H1 (cell line): ENCODE measurements around the gene CST7.

Experiments
- CHD2 ChIP-seq: IDR thresholded peaks from 2 replicates; pipeline ENCODE4 v1.6.1; 2012; ENCODE audit warnings: low read length, improper control_type of control experiment
- EZH2 ChIP-seq: fragments of 200-600 bp; sonication (generic); IDR thresholded peaks from 2 replicates; pipeline ENCODE4 v1.7.1; 2012; ENCODE audit warnings: low read depth, mild to moderate bottlenecking, moderate library complexity, low read length, inconsistent platforms; ENCODE audit not compliant: severe bottlenecking
- POLR2A ChIP-seq, 2 experiments: IDR thresholded peaks; 1 replicate in 1 of 2; 2 replicates in 1 of 2; pipeline ENCODE4 v1.6.1; 2011; ENCODE audit warnings: low read depth in 2 of 2, low read length in 2 of 2, mild to moderate bottlenecking in 2 of 2; ENCODE audit errors: control extremely low read depth in 1 of 2
- SRF ChIP-seq: IDR thresholded peaks from 2 replicates; pipeline ENCODE4 v1.6.1; 2011; ENCODE audit warnings: mild to moderate bottlenecking, low read depth, low read length, moderate library complexity
- TF ChIP-seq, protein P1 (sequence below), 3 experiments: IDR thresholded peaks; 1 replicate in 2 of 3; 2 replicates in 1 of 3; pipeline versions ENCODE4 v1.5.1 to v1.6.1; 2011; ENCODE audit warnings: low read length in 3 of 3, mild to moderate bottlenecking in 3 of 3, inconsistent platforms in 2 of 3, low read depth in 1 of 3, moderate library complexity in 1 of 3; ENCODE audit not compliant: insufficient read depth in 1 of 3; ENCODE audit errors: control extremely low read depth in 1 of 3
- TF ChIP-seq, protein P2 (sequence below): IDR thresholded peaks from 2 replicates; pipeline ENCODE4 v1.6.1; 2012; ENCODE audit warnings: inconsistent platforms

DNA sequence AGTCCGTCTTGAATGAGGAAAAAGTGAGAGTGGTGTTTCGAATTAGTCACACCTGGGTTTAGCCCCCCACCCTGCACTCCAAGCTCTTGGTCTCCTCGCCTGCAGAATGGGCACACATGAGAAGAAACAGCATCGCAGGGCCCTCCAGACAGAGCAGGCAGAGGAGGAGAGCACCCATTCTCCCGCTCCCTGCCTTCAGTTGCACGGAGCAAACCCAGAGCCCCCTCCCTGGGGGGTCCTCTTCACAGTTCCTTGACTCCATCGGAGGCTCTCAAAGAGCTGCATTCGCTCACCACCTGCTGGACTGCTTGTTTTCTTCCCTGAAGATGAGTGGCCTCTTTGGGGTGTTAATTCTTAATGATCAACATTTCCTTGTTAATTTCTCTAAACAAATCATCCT lies 5.1 kb downstream of the CST7 start:
- TF ChIP-seq EZH2 (no peak), POLR2A (IDR thresholded peaks at IDR 0.05; ENCODE audit: control extremely low read depth in 1 of 2, low read depth in 2 of 2, low read length in 2 of 2) (no peak), CHD2 (no peak), SRF (no peak)
- TF ChIP-seq, protein P1, sequence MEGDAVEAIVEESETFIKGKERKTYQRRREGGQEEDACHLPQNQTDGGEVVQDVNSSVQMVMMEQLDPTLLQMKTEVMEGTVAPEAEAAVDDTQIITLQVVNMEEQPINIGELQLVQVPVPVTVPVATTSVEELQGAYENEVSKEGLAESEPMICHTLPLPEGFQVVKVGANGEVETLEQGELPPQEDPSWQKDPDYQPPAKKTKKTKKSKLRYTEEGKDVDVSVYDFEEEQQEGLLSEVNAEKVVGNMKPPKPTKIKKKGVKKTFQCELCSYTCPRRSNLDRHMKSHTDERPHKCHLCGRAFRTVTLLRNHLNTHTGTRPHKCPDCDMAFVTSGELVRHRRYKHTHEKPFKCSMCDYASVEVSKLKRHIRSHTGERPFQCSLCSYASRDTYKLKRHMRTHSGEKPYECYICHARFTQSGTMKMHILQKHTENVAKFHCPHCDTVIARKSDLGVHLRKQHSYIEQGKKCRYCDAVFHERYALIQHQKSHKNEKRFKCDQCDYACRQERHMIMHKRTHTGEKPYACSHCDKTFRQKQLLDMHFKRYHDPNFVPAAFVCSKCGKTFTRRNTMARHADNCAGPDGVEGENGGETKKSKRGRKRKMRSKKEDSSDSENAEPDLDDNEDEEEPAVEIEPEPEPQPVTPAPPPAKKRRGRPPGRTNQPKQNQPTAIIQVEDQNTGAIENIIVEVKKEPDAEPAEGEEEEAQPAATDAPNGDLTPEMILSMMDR (IDR thresholded peaks at IDR 0.05; ENCODE audit: control extremely low read depth in 1 of 3, insufficient read depth in 1 of 3, low read depth in 1 of 3, low read length in 3 of 3): no peak
- TF ChIP-seq, protein P2, sequence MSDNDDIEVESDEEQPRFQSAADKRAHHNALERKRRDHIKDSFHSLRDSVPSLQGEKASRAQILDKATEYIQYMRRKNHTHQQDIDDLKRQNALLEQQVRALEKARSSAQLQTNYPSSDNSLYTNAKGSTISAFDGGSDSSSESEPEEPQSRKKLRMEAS: no peak
